Measurements from ENCODE around the gene HSD17B7.
"Not testable (repeated sequence)": the region's sequence is repeated elsewhere in the genome, so short reads cannot be mapped to it uniquely, and the experiment has no call there.

Gene HSD17B7

GRCh38 chr1:162812357-162812756 lies 21.9 kb downstream of the HSD17B7 start:
- DNase-seq, result not testable (repeated sequence)

GRCh38 chr1:162818136-162818535 lies 27.6 kb downstream of the HSD17B7 start:
- DNase-seq, result not testable (repeated sequence)

GRCh38 chr1:162818666-162819065 lies 28.2 kb downstream of the HSD17B7 start:
- not testable (repeated sequence) for DNase-seq

GRCh38 chr1:162822391-162823200 lies 32.1 kb downstream of the HSD17B7 start:
- no peak for DNase-seq

- DNase-seq, result no peak
Measured at GRCh38 chr1:162823231-162823630, 32.7 kb downstream of the HSD17B7 start.

- no peak for DNase-seq
Measured at GRCh38 chr1:162823771-162824525, 33.4 kb downstream of the HSD17B7 start.

- DNase-seq, result no peak
Measured at GRCh38 chr1:162829268-162829667, 38.8 kb downstream of the HSD17B7 start.

- DNase-seq, result no peak
Measured at GRCh38 chr1:162832470-162832869, 42.0 kb downstream of the HSD17B7 start.

- no peak for DNase-seq
Measured at GRCh38 chr1:162835157-162835899, 44.8 kb downstream of the HSD17B7 start.

- no peak for DNase-seq
Measured at GRCh38 chr1:162838863-162839262, 48.4 kb downstream of the HSD17B7 start.

GRCh38 chr1:162840250-162840839 lies 49.8 kb downstream of the HSD17B7 start:
- DNase-seq, result no peak

- no peak for DNase-seq
Measured at GRCh38 chr1:162844153-162844552, 53.7 kb downstream of the HSD17B7 start.

GRCh38 chr1:162846256-162847212 lies 56.0 kb downstream of the HSD17B7 start:
- DNase-seq, result no peak

- peak; percentile 32 for DNase-seq
Measured at GRCh38 chr1:162847839-162848453, 57.4 kb downstream of the HSD17B7 start.

- DNase-seq, result no peak
Measured at GRCh38 chr1:162849711-162850110, 59.2 kb downstream of the HSD17B7 start.

GRCh38 chr1:162851341-162851740 lies 60.8 kb downstream of the HSD17B7 start:
- DNase-seq, result no peak

GRCh38 chr1:162854245-162854882 lies 63.9 kb downstream of the HSD17B7 start:
- DNase-seq, result peak; percentile 64

- DNase-seq, result no peak
Measured at GRCh38 chr1:162855461-162856150, 65.1 kb downstream of the HSD17B7 start.

GRCh38 chr1:162856260-162856659 lies 65.8 kb downstream of the HSD17B7 start:
- no peak for DNase-seq

- DNase-seq, result no peak
Measured at GRCh38 chr1:162857850-162858249, 67.3 kb downstream of the HSD17B7 start.

Measured in MV-4-11 (cell line).